MG63 (cell line): Measurements from ENCODE around the gene PPEF2. TPM values are rescaled to one million over a fixed set of nuclear protein-coding genes. Genes with fewer than 3 reads are reported as not detected.
"Not testable (repeated sequence)": the region's sequence is repeated elsewhere in the genome, so short reads cannot be mapped to it uniquely, and the experiment has no call there.

Experiments
- DNase-seq: peaks from one replicate; pipeline ENCODE4 v3.0.0-alpha.2; 2020
- H3K27me3 ChIP-seq: fragments of 250-450 bp; sonication (Bioruptor Pico); 2 replicates; pipeline ENCODE4 v1.5.1; 2020; ENCODE audit warnings: mild to moderate bottlenecking, moderate library complexity
- H3K36me3 ChIP-seq: fragments of 250-450 bp; sonication (Bioruptor Pico); 2 replicates; pipeline ENCODE4 v1.5.1; 2020; ENCODE audit warnings: mild to moderate bottlenecking, moderate library complexity
- H3K4me3 ChIP-seq: fragments of 250-450 bp; sonication (Bioruptor Pico); 2 replicates; pipeline ENCODE4 v1.5.1; 2020; ENCODE audit warnings: mild to moderate bottlenecking, moderate library complexity
- H3K9me3 ChIP-seq: fragments of 250-450 bp; sonication (Bioruptor Pico); 2 replicates; pipeline ENCODE4 v1.5.1; 2020; ENCODE audit warnings: mild to moderate bottlenecking, moderate library complexity
- total RNA-seq: library from RNA; depleted of rRNA; stranded (reverse); fragments of >200 nt; shearing (Covaris generic); gene quantifications from 2 replicates; pipeline ENCODE4 v1.2.3, GENCODE V29; 2014; ENCODE audit warnings: low replicate concordance

Gene PPEF2
- total RNA-seq, 1 experiment from 2014 or later, result not detected

DNA sequence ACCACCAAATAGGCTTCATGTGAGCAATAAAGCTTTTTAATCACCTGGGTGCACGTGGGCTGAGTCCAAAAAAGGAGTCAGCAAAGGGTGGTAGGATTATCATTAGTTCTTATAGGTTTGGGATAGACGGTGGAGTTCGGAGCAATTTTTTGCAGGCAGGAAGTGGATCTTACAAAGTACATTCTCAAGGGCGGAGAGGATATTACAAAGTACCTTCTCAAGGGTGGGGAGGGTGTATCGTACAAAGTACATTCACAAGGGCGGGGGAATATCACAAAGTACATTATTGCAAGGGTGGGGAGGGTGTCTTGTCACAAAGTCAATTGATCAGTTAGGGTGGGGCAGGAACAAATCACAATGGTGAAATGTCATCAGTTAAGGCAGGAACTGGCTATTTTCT is 8.6 kb upstream of the PPEF2 start:
- H3K4me3 ChIP-seq, H3K36me3 ChIP-seq, H3K27me3 ChIP-seq, DNase-seq, H3K9me3 ChIP-seq: not testable (repeated sequence)

DNA sequence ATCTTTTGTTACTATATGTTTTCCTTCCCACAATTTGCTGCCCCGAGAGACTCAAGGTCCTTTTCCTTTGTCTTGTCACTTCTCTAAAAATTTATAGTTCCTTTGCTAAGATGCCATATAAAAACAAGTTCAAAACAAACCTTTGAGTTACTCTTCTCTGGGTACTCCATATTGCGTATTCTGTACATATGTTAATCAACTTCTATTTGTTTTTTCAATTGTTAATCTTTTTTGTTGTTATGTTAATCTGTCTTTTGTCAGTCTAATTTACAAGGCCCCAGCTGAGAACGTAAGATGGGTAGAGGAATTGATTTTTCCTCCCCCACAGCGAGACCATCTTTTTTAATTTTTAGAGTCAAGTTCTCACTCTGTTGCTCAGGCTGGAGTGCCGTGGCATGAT is 7.2 kb upstream of the PPEF2 start:
- no peak for DNase-seq
- Histone ChIP-seq H3K27me3 (no peaks in the 10 kb centered on the region), H3K4me3 (no peak overlapping the region), H3K9me3 (no peaks in the 10 kb centered on the region), H3K36me3 (no peaks in the 10 kb centered on the region)

DNA sequence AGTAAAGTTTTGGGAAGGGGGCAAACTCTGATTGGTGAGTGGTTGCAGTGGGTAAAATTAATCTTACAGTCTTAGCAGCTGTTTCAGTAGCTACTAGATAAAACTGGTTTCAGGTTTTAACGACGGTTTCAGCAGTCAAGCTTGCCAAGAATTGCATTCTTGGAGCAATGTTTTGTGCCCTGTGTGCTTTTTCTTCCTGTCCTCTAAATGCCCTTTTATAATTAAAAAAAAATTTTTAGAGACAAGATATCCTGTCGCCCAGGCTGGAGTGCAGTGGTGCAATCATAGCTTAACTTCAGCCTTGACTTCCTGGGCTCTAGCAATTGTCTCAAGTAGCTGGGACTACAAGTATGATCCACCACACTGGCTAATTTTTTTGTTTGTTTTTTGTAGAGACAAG is 6.3 kb upstream of the PPEF2 start:
- no peak for DNase-seq
- H3K36me3 ChIP-seq, result no peaks in the 10 kb centered on the region
- no peak overlapping the region for H3K4me3 ChIP-seq
- H3K9me3 ChIP-seq, result no peaks in the 10 kb centered on the region
- H3K27me3 ChIP-seq, result no peaks in the 10 kb centered on the region

DNA sequence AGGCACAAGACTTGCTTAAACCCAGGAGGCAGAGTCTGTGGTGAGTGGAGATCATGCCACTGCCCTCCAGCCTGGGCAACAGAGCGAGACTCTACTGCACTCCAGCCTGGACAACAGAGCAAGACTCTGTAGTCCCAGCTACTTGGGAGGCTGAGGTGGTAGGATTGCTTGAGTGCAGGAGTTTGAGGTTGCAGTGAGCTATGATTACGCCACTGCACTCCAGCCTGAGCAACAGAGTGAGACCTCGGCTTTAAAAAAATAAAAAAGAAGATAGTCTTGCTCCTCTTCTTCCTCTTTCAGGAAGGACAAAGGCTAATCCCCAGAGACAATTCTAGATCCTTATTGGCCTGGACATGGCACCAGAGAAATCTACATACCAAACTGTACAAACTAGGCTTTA is 5.7 kb upstream of the PPEF2 start:
- Histone ChIP-seq H3K9me3 (no peaks in the 10 kb centered on the region), H3K27me3 (no peaks in the 10 kb centered on the region), H3K36me3 (no peaks in the 10 kb centered on the region), H3K4me3 (no peak overlapping the region)
- no peak for DNase-seq

DNA sequence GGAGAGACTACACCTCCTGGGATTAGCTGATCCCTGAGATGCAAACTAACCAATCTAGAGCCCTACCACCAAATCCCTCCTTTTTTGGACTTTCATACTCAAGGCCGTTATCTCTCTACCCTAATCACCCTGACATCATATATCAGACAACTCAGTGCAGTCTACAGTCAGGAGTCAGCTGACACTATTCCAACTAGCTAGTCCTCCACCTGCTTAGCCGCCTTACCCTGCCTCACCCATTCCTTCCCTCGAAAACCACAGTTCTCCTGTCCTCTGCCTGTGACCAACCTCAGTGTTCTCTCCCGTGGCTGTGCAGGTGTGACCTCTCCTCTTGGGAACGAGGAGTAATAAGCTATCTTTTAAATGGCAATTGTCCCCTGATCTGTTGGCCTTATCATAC is 1.8 kb upstream of the PPEF2 start:
- H3K36me3 ChIP-seq, result no peaks in the 10 kb centered on the region
- H3K4me3 ChIP-seq, result no peak overlapping the region
- H3K9me3 ChIP-seq, result no peaks in the 10 kb centered on the region
- H3K27me3 ChIP-seq, result no peaks in the 10 kb centered on the region
- DNase-seq, result no peak

DNA sequence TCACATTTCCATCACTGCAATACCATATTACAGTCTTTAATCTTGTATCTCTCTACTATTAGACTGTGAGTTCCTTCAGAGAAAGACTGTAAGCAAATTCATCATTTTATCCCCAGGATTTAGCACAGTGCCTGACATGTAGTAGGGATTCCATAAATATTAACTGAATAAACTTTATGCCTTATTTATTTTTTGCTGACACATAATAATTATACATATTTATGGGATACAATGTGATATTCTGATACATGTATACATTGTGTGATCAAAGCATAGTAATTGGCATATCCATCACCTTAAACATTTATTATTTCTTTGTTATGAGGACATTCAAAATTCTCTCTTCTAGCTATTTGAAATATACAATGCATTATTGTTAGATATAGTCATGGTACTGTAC is 3.7 kb downstream of the PPEF2 start:
- no peak for DNase-seq
- H3K27me3 ChIP-seq, result no peaks in the 10 kb centered on the region
- H3K9me3 ChIP-seq, result no peaks in the 10 kb centered on the region
- no peak overlapping the region for H3K4me3 ChIP-seq
- no peaks in the 10 kb centered on the region for H3K36me3 ChIP-seq

DNA sequence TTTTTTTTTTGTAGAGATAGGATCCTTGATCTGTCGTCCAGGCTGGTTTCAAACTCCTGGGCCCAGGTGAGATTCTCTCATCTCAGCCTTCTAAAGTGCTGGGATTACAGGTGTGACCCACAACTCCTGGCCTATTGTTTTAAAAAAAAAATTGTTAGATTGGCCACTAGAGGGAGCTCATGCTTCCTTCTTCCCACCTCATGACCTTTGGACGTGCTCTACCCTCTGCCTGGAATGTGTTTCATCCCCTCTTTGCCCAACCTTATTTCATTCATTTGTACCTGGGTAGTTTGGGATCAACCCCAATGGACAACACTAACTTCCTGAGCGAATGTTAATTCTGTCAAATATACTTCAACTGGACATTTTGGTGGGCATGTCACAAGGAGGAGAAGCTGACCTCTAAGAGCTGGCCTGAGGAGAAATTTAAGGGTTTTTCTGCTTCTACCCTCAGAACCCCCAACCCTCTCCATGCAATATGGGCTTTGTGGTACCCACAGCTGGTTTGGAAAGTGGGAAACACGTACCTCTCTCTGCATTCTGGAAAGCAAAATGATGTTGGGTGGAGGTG is 6.4 kb downstream of the PPEF2 start:
- H3K27me3 ChIP-seq, result no peaks in the 10 kb centered on the region
- no peaks in the 10 kb centered on the region for H3K9me3 ChIP-seq
- no peak for DNase-seq
- H3K36me3 ChIP-seq, result no peaks in the 10 kb centered on the region
- H3K4me3 ChIP-seq, result no peak overlapping the region

DNA sequence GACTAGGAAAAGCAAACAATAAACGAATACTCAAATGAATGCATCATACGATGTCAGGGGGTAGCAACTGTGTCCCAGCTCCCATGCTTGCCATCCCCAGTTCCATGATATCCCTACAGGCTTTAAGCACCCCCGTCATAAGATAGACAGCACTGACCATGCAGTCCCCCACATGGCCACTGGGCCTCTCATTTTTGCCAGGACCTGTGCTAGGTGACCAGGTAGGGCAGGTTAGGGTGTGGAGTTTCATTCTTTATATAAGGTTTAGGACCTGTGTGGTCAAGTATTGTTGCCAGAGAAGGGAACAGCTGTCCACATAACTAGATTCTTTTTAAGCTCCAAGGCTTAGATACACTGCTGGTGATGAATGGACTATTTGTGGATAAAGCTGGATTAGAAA is 9.7 kb downstream of the PPEF2 start:
- Histone ChIP-seq H3K4me3 (no peak overlapping the region), H3K36me3 (no peaks in the 10 kb centered on the region), H3K27me3 (no peaks in the 10 kb centered on the region), H3K9me3 (no peaks in the 10 kb centered on the region)
- no peak for DNase-seq

DNA sequence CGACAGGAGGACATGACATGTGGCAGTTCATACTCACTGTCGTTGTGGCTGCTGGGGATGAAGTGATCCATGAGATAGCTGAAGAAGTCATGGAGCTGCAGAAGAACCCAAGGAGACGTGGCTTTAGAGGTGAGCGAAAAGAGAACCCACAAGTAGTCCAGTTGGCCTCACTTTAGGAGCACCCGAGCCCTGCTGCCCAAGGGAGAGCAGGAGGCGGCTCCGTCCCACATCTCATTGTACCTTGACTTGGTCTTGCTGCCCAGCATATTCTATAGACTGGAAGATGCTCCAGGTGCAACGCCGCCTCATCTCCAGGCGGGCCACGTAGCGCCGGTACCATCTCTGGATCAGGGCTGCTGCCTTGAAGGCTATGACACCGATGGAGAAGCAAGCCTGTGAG is 10.6 kb downstream of the PPEF2 start:
- no peak overlapping the region for H3K4me3 ChIP-seq
- no peaks in the 10 kb centered on the region for H3K9me3 ChIP-seq
- DNase-seq, result no peak
- no peaks in the 10 kb centered on the region for H3K27me3 ChIP-seq
- no peaks in the 10 kb centered on the region for H3K36me3 ChIP-seq

DNA sequence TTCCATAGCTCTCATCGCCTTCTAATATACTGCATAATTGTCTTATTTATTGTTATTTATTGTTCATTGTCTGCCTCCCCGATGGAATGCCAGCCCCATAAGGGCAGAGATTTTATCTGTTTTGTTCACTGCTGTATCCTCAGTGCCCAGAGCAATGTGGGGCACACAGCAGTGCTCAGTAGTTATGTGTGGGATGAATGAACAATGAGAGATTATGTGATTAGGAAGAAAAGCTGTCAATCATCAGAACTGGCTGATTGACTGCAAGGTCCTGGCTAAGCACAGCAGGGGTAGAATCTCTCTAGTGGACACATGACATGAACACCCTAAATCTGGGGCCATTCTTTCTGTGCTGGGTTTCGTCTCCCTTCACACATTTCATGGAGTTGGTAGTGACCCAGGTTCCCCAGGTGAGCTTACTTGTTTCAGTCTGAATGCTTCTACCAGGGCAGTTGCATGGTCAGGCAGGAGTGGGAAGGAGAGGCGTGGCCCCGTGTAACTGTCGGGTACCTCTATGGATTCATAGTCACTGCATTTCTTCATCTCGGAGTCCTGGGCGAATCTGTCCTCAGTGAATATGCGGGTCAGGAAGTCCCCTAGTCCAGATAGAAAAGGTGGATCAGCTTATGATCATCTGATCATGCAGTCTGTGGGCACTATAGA is 12.6 kb downstream of the PPEF2 start:
- Histone ChIP-seq H3K9me3 (no peaks in the 10 kb centered on the region), H3K27me3 (no peaks in the 10 kb centered on the region), H3K36me3 (no peaks in the 10 kb centered on the region), H3K4me3 (no peak overlapping the region)
- DNase-seq, result no peak

DNA sequence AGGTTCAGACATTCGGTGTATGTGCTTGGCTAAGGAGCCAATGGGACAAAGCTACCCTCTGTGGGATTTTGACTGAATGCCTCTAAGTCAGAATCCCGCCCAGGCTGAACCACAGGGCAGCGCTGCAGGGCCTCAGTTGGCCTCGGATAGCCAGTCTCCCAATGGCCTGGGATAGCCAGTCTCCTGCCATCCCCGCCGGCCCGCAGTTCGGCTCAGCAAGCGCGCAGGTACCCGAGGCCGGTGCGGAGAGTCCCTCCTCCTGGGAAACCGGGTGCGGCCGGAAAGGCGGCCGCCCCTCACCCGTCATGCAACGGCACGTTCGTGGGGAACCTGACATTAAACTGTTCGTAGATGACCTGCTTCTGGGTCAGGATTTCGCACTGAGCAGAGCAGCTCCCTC is 16.1 kb downstream of the PPEF2 start:
- no peak for DNase-seq
- H3K27me3 ChIP-seq, result no peaks in the 10 kb centered on the region

DNA sequence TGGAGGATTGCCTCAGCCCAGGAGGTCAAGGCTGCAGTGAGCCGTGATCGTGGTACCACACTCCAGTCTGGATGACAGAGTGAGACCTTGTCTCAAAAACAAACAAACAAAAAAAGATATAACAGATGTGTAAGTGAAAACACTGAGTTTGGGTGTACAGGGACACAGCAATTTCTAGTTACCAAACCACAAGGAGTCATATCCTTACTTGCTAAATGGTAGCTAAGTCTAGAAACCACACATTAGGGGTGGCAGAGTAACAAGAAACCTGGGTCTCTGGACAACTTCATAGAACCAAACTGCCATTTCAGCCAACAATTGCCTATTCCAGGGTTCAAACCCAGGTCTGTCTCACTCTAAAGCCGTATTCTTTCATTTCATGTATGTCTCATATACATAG is 20.8 kb downstream of the PPEF2 start:
- no peak for DNase-seq
- no peaks in the 10 kb centered on the region for H3K27me3 ChIP-seq
- no peaks in the 10 kb centered on the region for H3K36me3 ChIP-seq
- H3K9me3 ChIP-seq, result no peaks in the 10 kb centered on the region
- no peak overlapping the region for H3K4me3 ChIP-seq

More for the DNA sequence above, 16.1 kb downstream of the PPEF2 start:
- Histone ChIP-seq H3K9me3 (no peaks in the 10 kb centered on the region), H3K4me3 (no peak overlapping the region), H3K36me3 (no peaks in the 10 kb centered on the region)

DNA sequence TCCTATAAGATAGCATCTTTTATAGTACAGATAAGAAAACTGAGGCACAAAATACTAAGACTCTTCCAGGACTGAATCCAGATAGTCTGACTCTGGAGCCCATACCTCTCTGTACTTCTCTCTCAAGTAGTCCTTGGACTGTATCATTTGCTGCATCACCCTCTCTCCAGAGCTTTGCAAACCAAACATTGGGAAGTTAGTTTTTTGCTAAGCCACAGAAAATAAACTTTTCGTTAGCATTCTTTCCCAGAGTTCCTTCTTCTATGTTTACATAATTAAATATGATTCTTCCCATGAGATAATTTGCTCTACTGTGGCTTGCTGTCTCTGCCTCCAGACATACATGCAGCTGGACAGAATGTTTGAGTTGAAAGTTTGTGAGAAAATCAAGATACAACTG is 22.0 kb downstream of the PPEF2 start:
- no peak for DNase-seq

DNA sequence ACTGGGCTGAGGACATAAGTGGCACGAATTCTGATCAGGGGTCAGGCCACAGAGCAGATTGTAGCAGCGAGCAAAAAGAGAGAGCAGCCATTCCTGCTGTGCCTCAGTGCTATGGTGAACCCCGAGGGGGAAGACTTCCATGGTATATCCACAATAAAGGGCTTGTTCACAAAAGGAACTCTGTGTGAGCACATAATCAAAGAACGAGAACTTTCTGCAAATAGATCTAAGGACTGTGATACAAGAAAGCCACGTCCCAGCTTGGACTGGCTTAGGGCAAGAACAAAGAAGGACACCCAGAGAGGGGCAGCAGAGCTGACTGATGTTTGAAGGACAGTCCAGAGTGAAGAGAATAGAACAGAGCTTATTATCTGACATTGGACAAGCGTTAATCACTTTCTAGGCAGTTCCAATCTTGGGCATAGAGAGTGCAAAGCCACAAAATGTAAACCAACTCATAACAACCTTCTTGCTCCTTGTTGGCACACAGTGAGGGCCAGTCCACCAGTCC is 24.0 kb downstream of the PPEF2 start:
- no peaks in the 10 kb centered on the region for H3K36me3 ChIP-seq
- no peak for DNase-seq

More for the DNA sequence above, 22.0 kb downstream of the PPEF2 start:
- Histone ChIP-seq H3K36me3 (no peaks in the 10 kb centered on the region), H3K27me3 (no peaks in the 10 kb centered on the region), H3K9me3 (no peaks in the 10 kb centered on the region), H3K4me3 (no peak overlapping the region)

DNA sequence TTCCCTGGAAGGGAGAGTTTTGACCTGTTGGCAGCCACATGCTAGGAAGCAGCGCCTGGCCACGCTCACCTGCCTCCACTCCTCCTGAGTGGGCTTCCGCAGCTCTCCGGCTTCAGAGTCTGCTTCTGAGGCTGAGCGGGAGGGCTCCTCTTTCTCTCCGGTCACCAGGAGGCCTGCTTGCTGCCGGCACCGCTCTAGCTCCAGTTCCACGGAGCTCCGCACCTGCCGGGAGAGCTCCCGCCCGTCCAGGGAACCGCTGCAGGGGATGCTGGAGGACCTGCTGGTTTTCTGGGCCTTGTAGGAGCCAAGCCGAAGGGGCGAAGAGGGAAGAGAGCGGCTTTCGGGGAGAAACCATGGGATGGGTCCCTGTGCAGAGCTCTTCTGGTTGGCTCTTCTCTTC is 26.0 kb downstream of the PPEF2 start:
- H3K4me3 ChIP-seq, result no peak overlapping the region
- no peaks in the 10 kb centered on the region for H3K36me3 ChIP-seq
- no peaks in the 10 kb centered on the region for H3K27me3 ChIP-seq
- DNase-seq, result no peak
- no peaks in the 10 kb centered on the region for H3K9me3 ChIP-seq

More for the DNA sequence above, 24.0 kb downstream of the PPEF2 start:
- H3K27me3 ChIP-seq, result no peaks in the 10 kb centered on the region
- H3K9me3 ChIP-seq, result no peaks in the 10 kb centered on the region
- no peak overlapping the region for H3K4me3 ChIP-seq

DNA sequence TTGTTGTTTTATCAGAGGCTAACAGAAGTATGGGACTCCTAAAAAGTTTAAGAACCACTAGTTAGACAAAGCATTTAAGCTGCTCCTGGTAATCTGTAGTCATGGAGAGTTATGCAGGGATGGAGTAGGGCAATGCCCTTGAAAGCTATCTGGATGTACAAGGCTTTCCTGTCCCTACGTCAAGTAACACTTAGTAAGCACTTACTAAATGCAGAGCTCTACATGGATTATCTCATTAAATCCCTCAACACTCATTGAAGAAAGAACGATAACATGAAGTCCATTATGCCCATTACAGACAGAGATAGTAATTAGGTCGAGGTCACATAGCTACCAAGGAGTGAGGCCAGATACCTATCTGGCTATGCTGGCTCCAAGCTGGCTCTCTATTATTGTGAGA is 33.2 kb downstream of the PPEF2 start:
- H3K27me3 ChIP-seq, result no peaks in the 10 kb centered on the region
- no peak for DNase-seq
- H3K4me3 ChIP-seq, result no peak overlapping the region
- no peaks in the 10 kb centered on the region for H3K9me3 ChIP-seq
- H3K36me3 ChIP-seq, result no peaks in the 10 kb centered on the region

DNA sequence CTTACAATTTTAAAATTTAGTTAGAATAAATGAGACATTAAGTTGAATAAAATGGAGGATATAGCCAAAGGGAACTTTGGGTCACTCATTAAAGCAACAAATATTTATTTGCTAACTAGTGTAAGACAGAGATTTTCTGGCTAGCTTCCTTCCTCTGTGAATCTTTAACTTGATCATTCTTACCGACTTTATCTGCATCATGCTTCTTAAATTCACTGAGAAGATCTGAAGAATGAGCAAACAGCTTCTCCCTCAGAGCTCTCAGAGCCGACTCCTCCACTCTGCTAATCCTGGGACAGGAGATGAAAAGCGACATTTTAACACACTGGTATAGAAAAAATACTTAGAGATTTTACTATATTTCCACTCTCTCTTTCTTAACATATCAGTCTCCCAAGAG is 35.1 kb downstream of the PPEF2 start:
- H3K27me3 ChIP-seq, result no peaks in the 10 kb centered on the region
- no peak for DNase-seq
- no peaks in the 10 kb centered on the region for H3K9me3 ChIP-seq
- no peak overlapping the region for H3K4me3 ChIP-seq
- no peaks in the 10 kb centered on the region for H3K36me3 ChIP-seq

DNA sequence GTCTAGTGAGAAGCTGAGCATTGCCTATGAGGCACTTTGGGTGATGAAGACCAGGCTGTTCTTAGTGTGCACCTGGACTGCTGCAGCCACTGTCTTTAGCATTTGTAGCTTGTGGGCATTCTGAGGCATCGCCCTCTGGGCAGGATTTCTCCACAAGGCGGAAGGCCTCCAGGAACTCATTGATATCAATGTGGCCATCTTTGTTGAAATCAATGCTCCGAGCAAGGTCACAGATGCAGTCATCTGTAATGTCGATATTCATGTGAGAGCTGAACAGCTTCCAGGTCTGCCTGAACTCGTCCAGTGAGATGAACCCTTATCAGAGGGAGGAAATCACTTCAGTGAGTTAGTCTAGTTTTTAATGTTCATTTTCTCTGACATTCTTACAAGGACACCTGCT is 41.6 kb downstream of the PPEF2 start:
- no peak for DNase-seq
- no peaks in the 10 kb centered on the region for H3K9me3 ChIP-seq
- no peaks in the 10 kb centered on the region for H3K27me3 ChIP-seq
- H3K4me3 ChIP-seq, result no peak overlapping the region
- H3K36me3 ChIP-seq, result no peaks in the 10 kb centered on the region
